Activated T-helper 2 cell treated with anti-CD3 and anti-CD28 coated beads, Interferon-gamma antibody, Interleukin-2, Interleukin-4, amounts not matched to agents 10 μg/mL and 5 μg/mL and 100 μg/mL, durations not matched to agents 14 hours and 24 hours and 36 hours (primary cell): ENCODE data around the gene TMEM125. TPM values are rescaled to one million over a fixed set of nuclear protein-coding genes. Genes with fewer than 3 reads are reported as not detected.

Source experiments
- DNase-seq: peaks from one replicate; pipeline ENCODE4 v3.0.0; 2021; ENCODE audit warnings: low spot score
- H3K27ac Mint-ChIP-seq: one replicate; pipeline ENCODE4 v1.8.0; 2021; ENCODE audit warnings: mixed read lengths
- H3K27me3 Mint-ChIP-seq: one replicate; pipeline ENCODE4 v1.8.0; 2021; ENCODE audit warnings: low read depth, mixed read lengths
- H3K36me3 Mint-ChIP-seq: one replicate; pipeline ENCODE4 v1.8.0; 2021; ENCODE audit warnings: low read depth, mixed read lengths
- H3K4me1 Mint-ChIP-seq: one replicate; pipeline ENCODE4 v1.8.0; 2021; ENCODE audit warnings: low read depth, mixed read lengths
- H3K4me3 Mint-ChIP-seq: one replicate; pipeline ENCODE4 v1.8.0; 2021; ENCODE audit warnings: low read depth, mild to moderate bottlenecking, moderate library complexity, mixed read lengths
- H3K9me3 Mint-ChIP-seq: one replicate; pipeline ENCODE4 v1.8.0; 2021; ENCODE audit warnings: mixed read lengths
- intact Hi-C: fragments of 100-400 bp; cut with micrococcal nuclease; formaldehyde crosslinking; loops from one replicate; pipeline ENCODE4 v1.15.1; 2023
- total RNA-seq: library from RNA; stranded (reverse); gene quantifications from 2 replicates; pipeline ENCODE4 v1.2.3, GENCODE V29; 2022

TMEM125 gene
- total RNA-seq, 1 donor from 2014 or later: not detected

DNA sequence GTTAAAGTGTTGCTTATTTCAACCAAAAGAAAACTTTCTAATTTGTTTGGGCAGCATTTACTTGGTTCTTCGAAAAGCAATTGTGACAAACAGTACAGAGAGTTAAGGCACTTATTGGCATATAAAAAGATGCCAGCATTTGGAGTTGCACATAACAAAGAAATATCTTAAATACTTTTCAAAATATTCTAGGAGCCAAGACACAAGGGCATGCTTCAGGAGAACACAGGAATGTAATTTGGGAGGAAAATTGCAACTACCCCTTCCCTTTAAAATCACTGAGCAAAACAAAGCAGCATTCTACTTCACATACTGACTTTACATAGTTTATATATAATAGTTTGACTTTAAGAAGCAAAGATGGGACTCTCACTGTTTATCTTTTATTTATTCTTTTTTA, 26.4 kb downstream of the TMEM125 start:
- Mint-ChIP-seq H3K4me1 (peaks cover 22% of the 10 kb centered on the region), H3K36me3 (no peaks in the 10 kb centered on the region), H3K27me3 (no peaks in the 10 kb centered on the region), H3K27ac (peak overlapping the region; percentile 97), H3K9me3 (no peaks in the 10 kb centered on the region), H3K4me3 (no peak overlapping the region)
- intact Hi-C loops: loop anchor here (5.0 kb wide), 1 partner anchor 51 kb away; no protein-coding TSS in a partner anchor
- no peak for DNase-seq

DNA sequence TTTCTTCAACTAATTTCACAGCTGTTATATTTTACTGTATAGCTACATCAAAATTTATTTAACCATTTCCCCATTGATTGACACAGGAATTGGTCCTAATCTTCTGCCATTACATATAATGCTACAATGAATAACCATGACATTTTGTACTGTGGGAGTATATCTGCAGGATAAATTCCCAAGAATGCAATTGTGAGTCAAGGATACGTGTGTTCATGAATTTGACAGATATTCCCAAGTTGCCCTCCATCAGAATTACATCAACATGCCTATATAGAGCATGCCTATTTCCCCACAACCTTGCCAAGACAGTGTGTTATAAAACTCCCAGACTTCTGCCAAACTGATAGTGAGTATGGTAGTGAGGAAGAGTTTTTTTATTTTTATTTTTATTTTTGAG, 28.3 kb downstream of the TMEM125 start:
- H3K27me3 Mint-ChIP-seq: no peaks in the 10 kb centered on the region
- intact Hi-C loops: loop anchor here (5.0 kb wide), 1 partner anchor 49 kb away; no protein-coding TSS in a partner anchor

DNA sequence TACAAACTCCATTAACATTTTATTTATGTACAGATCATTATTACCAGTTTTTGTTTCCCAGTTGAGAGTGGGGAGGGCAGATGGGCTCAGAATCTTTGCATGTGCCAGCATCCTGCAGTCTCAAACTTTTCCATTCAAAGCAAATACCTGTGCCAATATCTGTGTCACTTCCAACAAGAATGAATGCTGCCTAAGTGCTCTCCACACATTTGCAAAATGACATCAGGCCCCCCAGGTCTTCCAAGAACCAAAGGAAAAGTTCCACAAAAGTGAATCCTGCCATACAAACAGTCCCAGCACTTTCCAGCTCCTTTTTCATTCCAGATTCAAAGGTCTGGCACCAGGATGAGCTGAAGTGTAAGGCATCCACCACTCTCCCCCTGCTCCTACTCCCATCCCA, 29.3 kb downstream of the TMEM125 start:
- Mint-ChIP-seq H3K4me1 (peaks cover 25% of the 10 kb centered on the region), H3K4me3 (no peak overlapping the region), H3K36me3 (no peaks in the 10 kb centered on the region), H3K27ac (no peak overlapping the region), H3K27me3 (no peaks in the 10 kb centered on the region), H3K9me3 (no peaks in the 10 kb centered on the region)
- intact Hi-C loops: loop anchor here (5.0 kb wide), 1 partner anchor 48 kb away; no protein-coding TSS in a partner anchor
- no peak for DNase-seq

More for the DNA sequence above, 28.3 kb downstream of the TMEM125 start:
- DNase-seq: no peak
- H3K4me3 Mint-ChIP-seq: no peak overlapping the region
- H3K4me1 Mint-ChIP-seq: peaks cover 24% of the 10 kb centered on the region
- H3K27ac Mint-ChIP-seq: no peak overlapping the region
- H3K36me3 Mint-ChIP-seq: no peaks in the 10 kb centered on the region
- no peaks in the 10 kb centered on the region for H3K9me3 Mint-ChIP-seq

DNA sequence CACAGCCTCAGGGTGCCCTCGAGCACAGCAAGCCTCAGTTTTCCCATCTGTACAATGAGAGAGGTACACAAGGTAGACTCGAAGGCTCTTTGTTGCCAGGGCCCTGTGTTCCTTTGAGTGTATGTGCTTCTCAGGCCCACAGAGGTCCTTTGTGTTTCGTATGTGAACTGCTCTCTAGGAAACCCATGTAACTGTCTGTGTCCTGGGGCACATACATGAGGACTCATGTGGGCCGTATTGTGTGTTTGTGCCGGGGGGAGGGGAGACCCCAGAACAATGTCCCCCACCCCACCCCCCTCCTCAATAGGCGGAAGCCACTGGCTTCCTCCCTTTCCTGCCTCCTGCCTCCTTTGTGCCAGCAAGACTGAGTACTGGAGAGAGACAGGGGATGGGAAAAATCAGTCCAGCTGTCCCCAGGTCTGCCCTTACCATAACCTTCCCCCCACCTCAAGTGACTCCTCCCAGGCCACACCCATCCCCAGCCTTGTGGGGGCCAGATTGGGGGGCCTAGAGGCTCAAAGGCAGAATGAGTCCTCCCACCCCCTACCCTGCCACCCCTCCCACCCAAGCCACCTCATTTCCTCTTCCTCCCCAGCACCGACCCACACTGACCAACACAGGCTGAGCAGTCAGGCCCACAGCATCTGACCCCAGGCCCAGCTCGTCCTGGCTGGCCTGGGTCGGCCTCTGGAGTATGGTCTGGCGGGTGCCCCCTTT, 30.8 kb downstream of the TMEM125 start, which contains the start of gene TIE1:
TSS of gene TIE1 (plus strand) at position 605 of the 717 bp plus-strand sequence. CDS start at position 695, 90 bp downstream.
- Mint-ChIP-seq H3K27me3 (no peaks in the 10 kb centered on the region), H3K36me3 (no peaks in the 10 kb centered on the region), H3K27ac (no peak within 1 kb of the TSS), H3K4me3 (no peak within 1 kb of the TSS), H3K9me3 (no peaks in the 10 kb centered on the region), H3K4me1 (peaks cover 16% of the 10 kb centered on the region)
- DNase-seq: no peak
- intact Hi-C loops: no loop called here

DNA sequence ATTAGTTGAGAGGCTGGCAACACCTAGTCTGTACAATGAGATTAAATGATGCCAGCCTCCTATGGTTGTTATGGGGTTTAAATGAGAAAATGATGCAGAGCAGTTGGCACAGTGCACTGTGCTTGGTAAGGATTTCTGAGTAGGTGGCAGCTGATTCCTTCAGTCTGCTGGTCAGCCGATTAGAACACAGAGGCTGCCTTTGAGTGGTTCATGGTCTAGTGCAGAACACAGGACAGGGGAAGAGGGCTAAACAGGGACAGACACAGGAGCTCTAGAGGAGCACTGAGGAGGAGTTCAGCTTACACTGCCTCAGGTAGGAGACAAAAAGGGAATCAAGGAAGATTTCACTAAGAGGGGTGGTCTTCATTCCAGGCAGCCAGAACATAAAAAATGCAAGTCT, 32.4 kb downstream of the TMEM125 start:
- Mint-ChIP-seq H3K9me3 (no peaks in the 10 kb centered on the region), H3K27me3 (no peaks in the 10 kb centered on the region), H3K4me1 (peaks cover 3% of the 10 kb centered on the region), H3K4me3 (no peak overlapping the region), H3K27ac (no peak overlapping the region), H3K36me3 (no peaks in the 10 kb centered on the region)
- intact Hi-C loops: no loop called here
- DNase-seq: no peak

DNA sequence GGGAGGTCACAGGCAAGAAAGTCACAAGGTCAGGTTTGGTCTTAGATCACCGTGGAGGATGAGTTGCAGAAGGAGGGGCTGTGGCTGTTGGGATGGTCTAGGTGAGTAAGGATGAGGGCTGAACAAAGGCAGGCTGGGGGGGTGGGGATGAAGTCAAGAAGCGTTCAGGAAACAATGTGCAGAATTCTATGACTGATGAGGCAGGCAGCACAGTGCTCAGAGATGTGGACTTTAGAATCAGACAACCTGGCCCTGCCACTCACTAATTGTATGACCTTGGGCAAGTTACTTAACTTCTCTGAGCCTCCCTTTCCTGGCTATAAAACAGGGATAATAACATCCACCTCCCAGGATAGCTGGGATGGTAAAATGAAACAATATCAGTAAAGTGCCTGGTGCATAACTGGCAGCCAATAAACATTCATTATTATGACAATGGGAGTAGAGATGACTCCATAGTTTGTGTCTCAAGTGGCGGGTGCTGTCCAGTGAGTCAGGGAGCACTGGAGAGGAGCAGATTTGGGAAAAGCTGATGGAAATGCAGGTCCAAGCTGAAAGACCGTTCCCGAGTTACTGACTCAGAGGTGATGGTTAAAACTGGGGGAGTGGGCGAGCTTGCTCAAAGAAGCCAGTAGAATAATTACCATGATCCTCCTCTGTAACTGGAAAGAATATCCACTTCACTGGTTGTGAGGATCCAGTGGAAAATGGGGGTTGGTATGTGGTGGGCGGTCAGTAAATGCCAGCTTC, 33.1 kb downstream of the TMEM125 start:
- intact Hi-C loops: no loop called here
- no peak overlapping the region for H3K4me3 Mint-ChIP-seq
- H3K4me1 Mint-ChIP-seq: peaks cover 3% of the 10 kb centered on the region
- no peak for DNase-seq
- no peaks in the 10 kb centered on the region for H3K9me3 Mint-ChIP-seq
- H3K27me3 Mint-ChIP-seq: no peaks in the 10 kb centered on the region
- H3K27ac Mint-ChIP-seq: no peak overlapping the region
- H3K36me3 Mint-ChIP-seq: no peaks in the 10 kb centered on the region

DNA sequence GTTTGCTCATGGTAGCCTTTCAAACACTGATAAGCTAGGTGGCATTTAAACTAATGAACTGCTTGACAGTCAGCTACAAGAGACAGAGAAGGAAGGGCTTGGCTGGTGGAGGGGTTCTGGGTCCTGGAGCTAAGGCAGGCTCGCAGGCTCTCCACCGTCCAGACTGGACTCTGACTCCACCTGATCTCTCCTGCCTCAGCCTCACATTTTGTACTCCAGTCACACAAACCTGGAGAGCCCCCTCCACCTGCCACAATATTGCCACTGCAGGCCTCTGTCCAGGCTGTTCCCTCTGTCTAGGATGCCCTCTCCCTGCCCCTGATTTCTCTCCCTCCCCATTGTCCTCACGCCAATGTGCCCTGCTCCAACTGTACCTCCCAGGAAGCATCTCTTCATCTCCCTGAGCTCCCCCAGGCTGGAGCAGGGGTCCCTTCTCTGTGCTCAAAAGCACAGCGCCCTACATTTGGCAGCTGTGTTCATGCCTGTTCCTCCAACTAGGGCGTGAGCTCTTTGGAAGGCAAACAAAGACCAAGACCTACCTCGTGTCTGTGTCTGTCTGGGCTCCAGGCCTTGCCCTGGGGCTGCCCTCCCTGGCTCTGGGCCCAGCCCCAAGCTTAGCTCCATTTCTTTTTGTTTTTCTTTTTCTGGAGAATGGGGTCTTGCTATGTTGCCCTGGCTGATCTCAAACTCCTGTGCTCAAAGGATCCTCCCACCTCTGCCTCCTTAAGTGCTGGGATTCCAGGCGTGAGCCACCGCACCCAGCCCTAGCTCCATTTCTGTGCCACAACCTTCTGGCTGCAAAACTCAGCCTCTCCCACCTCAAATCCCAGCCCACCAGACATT, 33.9 kb downstream of the TMEM125 start:
- Mint-ChIP-seq H3K4me1 (peaks cover 3% of the 10 kb centered on the region), H3K27ac (no peak overlapping the region), H3K4me3 (no peak overlapping the region), H3K9me3 (no peaks in the 10 kb centered on the region), H3K27me3 (no peaks in the 10 kb centered on the region), H3K36me3 (no peaks in the 10 kb centered on the region)
- DNase-seq: no peak
- intact Hi-C loops: no loop called here

DNA sequence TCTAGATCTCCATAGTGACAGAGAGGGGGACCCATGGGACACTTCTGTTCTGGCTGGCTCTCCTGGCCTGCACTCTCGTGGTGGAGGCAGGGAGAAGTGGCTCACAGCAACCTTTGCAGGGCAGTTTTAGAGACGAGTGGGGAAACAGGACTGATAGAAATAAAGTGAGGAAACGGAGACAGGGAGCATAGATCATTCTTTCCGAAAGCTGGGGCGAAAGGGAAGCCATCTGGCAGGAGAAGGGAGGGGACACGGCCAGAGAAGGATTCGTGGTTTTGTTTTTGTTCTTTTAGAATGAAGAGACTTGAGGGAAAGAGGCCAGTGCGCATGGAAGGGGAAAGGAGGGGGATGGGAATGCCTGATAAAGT, 34.5 kb downstream of the TMEM125 start:
- no peak overlapping the region for H3K4me3 Mint-ChIP-seq
- no peaks in the 10 kb centered on the region for H3K36me3 Mint-ChIP-seq
- H3K4me1 Mint-ChIP-seq: peaks cover 3% of the 10 kb centered on the region
- no peak for DNase-seq
- H3K27me3 Mint-ChIP-seq: no peaks in the 10 kb centered on the region
- H3K9me3 Mint-ChIP-seq: no peaks in the 10 kb centered on the region
- intact Hi-C loops: no loop called here
- no peak overlapping the region for H3K27ac Mint-ChIP-seq

DNA sequence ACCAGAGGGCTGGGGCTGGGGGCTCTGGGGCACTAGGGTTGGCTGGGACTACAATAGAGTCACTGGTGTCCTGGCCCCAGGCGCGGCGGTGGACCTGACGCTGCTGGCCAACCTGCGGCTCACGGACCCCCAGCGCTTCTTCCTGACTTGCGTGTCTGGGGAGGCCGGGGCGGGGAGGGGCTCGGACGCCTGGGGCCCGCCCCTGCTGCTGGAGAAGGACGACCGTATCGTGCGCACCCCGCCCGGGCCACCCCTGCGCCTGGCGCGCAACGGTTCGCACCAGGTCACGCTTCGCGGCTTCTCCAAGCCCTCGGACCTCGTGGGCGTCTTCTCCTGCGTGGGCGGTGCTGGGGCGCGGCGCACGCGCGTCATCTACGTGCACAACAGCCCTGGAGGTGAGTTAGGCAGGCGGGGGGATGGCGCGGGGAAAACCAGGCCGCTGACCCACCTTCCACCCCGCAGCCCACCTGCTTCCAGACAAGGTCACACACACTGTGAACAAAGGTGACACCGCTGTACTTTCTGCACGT, 35.1 kb downstream of the TMEM125 start:
- Mint-ChIP-seq H3K27me3 (no peaks in the 10 kb centered on the region), H3K27ac (no peak overlapping the region), H3K4me3 (no peak overlapping the region), H3K9me3 (no peaks in the 10 kb centered on the region), H3K4me1 (peaks cover 3% of the 10 kb centered on the region), H3K36me3 (no peaks in the 10 kb centered on the region)
- intact Hi-C loops: no loop called here
- DNase-seq: no peak

DNA sequence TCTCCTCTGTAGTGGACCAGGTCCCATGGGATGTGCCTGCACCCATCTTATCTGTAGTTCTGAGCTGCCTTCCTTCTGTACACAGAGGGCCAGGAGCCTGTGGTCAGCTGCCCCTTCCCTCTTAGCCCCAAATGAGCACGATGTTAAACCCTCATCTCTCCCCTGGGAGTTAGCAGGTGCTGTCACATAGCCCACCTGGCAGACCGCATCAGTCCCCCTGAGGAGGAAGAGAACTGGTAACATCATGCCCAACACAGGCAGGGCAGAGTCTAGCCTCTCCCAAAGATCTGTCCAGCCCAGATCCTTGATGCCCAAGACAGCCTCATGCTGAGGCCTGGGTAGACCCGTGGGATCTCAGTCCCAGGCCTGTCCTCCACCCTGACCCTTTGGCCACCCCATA, 35.7 kb downstream of the TMEM125 start:
- Mint-ChIP-seq H3K36me3 (no peaks in the 10 kb centered on the region), H3K4me3 (no peak overlapping the region), H3K9me3 (no peaks in the 10 kb centered on the region), H3K4me1 (peaks cover 3% of the 10 kb centered on the region), H3K27ac (no peak overlapping the region), H3K27me3 (no peaks in the 10 kb centered on the region)
- intact Hi-C loops: no loop called here
- no peak for DNase-seq

DNA sequence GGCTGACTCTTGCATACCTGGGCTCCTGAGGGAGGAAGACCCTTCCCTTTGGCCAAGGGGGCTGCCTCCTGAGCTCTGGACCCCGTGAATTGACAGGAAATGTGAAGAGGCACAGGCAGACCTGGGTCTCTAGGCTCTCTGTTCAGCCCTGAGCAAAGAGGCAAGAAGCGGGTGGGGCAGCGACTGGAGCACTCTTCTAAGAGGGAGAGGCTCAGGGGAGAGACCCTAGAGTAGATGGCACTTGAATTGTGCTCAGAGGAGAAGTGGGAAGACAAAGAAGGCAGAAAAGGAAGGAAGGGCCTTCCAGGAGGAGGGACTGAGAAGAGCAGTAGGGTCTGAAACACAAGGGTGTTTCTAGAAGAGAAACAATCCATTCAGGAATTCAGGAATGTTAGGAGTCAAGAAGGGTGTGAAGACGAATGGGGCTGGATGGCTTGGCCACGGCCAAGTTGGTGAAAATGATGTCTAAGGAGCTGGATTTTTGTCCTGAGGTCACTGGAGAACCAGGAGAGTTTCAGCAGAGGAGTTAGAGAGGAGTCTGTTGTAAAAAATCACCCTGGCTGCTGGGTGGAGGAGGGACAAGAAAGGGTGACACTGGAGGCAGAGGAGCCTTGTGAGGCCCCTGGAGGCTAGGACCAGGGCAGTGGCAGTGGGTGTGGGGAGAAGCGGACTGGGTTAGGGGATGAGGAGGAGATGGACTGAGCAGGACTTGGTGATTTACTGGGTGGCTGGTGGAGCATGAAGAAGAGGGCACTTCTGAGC, 36.3 kb downstream of the TMEM125 start:
- no peak overlapping the region for H3K27ac Mint-ChIP-seq
- H3K36me3 Mint-ChIP-seq: no peaks in the 10 kb centered on the region
- DNase-seq: no peak

More for the DNA sequence above, 36.3 kb downstream of the TMEM125 start:
- intact Hi-C loops: no loop called here
- no peaks in the 10 kb centered on the region for H3K27me3 Mint-ChIP-seq
- peaks cover 3% of the 10 kb centered on the region for H3K4me1 Mint-ChIP-seq
- H3K9me3 Mint-ChIP-seq: no peaks in the 10 kb centered on the region
- no peak overlapping the region for H3K4me3 Mint-ChIP-seq
